HPDE6-E6E7 (cell line): ENCODE measurements around the gene ARHGEF10L.

Source experiments
- DNase-seq: peaks from one replicate; pipeline ENCODE4 v3.0.0; 2011; ENCODE audit warnings: missing footprints; ENCODE audit errors: extremely low spot score

ARHGEF10L gene

DNA sequence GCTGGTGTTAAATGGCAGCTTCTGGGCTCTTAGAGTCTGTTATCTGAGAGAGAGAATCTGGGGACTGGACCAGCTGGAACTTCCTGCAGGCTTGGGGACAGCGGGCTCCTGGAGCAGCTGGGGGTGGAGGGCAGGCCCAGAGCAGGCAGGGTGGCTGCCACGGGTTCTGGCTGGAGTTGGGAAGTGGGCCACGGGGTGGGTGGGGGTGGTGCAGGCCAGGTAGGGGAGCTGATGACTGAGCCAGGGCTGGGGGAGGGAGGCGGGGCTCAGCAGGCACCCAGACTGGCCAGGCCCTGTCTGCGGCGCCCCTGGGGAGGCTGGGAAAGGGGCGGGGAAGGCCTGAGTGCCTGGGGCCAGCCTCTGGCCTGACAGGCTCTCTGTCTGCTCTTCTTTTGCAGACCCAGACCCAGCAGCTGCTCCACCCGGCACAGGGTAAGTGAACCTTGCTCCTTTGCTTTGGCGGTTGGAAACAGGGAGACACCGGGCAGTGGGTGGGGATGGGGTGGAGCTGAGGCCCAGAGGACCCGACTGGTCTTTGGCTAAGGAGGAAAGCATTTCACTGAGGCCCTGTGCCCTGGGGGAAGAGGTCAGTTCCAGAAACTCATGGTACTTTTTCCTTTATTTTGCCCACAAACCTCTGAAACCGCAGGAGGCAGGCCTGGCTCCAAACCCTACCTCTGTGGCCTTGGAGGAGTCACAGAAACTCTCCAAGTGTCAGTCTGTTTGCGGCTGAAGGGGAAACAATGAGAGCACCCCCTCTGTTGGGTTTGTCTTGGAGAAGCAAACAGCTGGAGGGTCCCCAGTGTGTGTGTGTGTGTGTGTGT, 48.8 kb downstream of the ARHGEF10L start:
- DNase-seq, result no peak

DNA sequence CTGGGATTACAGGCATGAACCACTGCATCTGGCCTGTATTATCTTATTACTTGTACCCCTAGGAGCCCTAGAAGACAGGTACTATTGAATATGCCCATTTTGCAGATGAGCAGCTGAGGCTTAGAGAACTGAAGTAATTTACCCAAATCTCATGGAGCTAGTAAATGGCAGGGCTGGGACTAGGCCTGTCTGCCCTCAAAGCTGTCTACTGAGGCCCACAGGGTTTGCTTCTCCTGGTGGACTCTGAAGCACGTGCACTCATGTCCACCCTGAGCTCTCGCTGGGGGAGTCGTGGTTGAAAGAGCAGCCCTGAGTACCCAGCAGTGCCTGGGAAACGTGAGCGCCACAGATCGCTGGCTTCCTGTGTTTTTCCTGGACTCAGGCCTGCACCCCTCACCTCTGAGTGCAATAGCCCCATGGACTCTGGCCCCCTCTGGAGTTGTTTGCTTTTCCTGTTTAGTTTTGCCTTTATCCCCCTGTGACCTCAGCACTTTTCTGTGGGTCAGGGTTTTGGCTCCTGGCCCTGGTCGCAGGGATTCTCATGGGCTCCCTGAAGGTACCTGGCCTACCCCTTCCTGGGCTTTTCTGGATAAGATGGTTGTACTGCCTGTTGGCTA, 52.4 kb downstream of the ARHGEF10L start:
- DNase-seq, result no peak

DNA sequence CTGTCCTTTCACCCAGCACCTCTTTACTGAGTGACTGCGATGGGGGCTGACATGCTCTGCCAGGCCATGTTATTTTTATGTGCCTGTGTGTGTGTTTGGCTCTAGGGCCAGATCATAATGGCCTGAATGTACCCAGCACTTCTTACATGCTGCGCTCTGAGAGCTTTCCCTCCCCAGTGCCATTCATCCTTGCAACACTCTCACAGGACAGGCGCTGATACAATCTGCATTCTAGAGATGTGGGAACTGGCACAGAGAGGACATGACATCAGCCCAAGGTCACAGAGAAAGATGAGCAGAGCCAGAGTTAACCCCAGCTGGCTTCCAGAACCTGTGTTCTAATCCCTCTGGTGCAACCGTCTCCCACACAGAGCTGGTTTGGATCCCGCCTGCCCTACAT, 54.5 kb downstream of the ARHGEF10L start:
- DNase-seq, result no peak

DNA sequence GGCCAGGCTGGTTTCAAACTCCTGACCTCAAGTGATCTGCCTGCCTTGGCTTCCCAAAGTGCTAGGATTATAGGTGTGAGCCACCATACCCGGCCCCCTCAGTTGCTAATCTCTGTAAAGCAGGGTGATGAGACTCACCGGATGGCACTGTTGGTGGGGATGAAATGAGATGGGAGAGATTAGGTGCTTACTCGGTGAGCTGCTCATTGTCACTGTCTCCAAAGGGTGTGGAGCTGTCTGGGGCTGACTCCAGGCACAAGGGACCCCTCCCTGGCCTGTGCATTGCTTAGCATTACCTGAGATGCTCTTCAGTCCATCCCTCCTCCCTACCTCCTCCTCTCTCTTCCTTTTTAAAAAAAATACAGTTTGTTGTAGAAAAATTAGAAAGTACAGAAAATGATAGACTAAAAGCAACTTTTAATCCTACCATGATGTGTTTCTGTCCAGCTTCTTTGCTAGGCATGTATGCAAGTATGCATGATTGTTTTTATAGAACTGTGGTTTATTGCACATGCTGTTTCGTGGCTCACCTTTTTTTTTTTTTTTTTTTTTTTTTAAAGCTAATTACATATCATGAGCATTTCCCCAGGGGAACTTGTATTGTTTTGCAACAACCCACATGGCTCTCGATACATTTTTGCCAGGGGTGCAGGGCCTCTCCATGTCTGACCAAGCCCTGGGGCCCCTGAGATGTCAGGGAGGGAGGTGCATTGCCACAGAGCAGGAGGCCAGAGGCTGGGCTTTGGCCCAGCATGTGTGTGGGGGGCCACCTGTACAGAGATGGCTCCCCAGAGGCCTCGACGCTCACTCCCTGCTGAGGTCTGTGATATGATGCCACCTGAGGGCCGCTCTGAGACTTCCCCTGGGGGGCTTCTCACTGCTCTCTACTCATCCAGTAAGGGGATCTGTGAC, 55.4 kb downstream of the ARHGEF10L start:
- DNase-seq, result no peak

DNA sequence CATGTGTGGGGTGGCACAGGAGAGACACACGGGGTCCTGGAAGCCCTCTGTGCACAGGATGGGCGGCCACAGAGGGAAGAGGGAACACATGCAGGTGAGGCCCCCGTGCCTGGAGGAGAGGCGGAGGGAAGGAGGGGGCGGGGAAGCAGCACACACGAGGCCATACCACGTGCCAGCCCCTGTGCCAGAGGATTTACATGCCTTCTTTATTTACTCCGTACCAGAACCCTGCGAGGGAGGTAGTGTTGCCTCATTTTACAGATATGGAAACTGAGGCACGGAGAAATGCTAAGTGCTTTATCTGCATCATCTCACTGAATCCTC, 56.1 kb downstream of the ARHGEF10L start:
- DNase-seq, result no peak

DNA sequence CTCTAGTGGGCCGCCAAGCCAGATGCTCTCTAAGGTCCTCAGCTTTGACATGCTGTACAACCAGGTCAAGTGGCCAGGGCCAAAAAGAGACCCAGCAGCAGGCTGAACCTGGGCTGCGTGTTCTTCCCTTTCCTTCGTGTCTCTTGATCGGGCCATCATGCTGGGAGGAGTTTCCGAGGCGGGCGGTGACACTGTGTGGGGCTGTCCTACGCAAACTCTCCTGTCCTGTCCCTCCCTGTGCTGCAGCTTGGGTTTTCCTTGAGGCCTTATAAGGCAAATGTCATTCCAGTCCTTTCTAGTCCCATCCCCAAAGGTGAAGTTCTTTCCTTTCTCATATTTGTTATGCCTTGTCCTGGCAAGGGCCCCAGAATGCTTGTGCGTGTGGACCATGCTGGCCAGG, 56.7 kb downstream of the ARHGEF10L start:
- no peak for DNase-seq

DNA sequence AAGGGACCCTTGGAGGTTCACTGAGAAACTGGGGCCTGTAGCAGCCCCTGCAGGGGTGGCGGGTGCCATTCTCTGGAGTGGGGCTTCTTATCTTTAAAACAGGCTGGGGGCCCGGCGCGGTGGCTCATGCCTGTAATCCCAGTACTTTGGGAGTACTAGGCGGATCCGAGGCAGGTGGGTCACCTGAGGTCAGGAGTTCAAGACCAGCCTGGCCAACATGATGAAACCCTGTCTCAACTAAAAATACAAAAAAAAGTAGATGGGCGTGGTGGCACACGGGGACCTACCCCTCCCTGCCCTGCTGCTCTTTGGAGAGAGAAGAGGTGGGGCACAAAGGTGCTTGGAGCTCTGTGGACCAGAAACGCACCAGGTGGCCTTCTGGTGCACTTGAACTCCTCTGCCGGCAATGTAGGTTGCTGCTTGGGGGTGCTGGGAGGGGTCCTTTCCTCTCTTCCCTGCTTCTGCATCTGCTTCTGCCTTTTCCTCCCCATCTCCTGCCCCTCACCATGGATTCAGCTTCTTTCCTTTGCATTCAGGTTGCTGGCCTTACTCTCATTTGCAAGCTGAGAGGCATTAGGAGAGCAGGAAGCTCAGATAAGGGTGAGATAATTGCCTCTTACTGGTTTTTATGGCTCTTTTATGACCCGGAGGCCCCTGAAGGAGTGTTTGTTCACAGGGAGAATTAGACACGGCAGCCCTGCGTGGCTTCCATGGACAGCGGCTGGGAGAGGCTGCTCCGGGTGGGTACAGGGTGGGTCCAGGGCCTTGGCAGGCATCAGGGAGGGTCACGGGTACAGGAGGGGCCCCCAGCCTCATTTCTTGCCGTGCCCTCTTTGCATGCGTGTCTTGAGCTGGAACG, 57.4 kb downstream of the ARHGEF10L start:
- no peak for DNase-seq

DNA sequence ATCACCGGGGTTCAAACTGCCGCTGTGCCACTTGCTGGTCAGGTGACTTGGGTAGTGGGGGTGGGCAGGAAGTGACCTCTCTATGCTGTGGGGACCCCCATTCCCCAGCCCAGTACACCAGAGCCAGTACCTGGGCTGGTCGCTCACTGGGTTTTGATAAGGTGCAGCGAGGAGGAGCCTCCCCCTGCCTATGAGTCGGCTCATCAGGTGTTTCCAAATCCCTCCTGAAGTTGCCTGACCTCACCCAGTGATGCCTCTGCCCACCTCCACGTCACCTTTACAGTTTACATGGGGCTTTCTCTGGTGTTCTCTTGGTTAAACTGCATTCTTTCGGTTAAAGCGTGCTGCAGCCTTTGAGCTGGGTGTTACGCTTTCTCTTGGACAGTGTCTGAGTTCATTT, 58.2 kb downstream of the ARHGEF10L start:
- no peak for DNase-seq

DNA sequence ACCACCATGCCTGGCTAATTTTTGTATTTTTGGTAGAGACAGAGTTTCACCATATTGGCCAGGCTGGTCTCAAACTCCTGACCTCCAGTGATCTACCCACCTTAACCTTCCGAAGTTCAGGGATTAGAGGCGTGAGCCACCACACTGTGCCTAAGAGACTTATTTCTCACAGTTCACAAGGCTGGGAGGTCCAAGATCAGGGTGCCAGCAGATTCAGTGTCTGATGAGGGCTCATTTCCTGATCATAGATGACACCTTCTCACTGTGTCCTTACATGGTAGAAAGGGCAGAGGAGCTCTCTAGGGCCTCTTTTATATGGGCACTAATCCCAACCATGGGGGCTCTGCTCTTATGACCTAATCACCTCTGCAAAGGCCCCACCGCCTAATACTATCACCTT, 58.8 kb downstream of the ARHGEF10L start:
- DNase-seq, result no peak

DNA sequence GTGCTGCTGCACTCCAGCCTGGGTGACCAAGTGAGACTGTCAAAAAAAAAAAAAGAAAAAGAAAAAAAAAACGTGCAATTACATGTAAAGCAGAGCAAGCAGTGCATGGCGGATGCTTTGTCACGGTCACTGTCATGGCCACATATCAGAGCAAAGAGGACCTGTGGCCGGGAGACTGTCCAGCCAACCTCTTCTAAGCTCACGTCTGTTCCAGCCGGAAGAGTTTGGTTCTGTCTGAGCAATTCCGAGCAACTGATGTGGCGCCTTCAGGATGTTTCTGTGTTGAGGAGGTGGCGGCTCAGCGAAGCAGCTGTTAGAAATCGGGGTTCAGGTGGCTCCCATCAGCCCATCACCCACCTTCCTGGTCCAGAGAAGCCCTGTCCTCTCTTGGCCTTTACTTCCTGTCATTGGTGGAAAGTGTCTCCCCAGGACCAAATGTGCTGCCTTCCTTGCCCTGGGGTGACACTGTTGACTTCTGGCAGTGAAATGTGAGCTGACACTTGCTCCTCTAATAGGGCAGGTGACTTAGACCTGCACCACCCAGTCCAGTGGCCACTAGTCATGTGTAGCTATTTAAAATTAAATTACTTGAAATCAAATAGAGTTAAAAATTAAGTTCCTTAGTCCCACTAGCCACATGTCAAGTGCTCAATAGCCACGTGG, 59.9 kb downstream of the ARHGEF10L start:
- DNase-seq, result no peak

DNA sequence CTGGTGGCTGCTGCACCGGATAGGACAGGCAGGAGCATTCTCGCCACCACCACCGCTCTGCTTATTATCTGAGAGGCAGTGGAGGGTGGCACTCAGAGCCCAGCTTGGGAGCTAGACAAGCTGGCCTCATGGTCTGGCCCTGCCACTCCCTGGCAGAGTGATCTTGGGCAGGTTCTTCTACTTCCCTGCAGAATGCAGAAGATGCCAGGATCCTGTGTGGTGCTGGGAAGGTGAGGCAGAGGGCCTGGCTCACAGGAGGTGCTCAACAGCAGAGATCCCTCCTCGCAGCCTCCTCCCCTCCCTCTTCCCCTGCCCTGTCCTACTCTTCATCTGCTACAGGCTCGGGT, 60.4 kb downstream of the ARHGEF10L start:
- no peak for DNase-seq

DNA sequence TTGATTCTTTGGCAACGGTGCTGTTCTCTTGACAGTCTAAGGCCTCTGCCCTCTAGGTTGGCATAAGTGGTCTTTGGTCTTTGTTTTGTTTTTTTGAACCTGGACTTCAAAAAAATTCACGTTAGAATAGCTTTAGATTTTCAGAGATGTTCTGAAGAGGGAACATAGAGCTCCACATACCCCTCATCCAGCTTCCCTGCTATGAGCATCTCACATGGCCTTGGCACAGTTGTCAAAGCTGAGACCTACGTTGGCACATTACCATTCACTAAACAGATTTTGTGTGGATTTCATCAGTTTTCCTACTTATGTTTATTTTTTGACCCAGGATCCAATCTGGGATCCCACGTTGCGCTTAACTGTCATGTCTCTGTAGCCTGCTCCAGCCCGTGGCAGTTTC, 60.8 kb downstream of the ARHGEF10L start:
- no peak for DNase-seq

DNA sequence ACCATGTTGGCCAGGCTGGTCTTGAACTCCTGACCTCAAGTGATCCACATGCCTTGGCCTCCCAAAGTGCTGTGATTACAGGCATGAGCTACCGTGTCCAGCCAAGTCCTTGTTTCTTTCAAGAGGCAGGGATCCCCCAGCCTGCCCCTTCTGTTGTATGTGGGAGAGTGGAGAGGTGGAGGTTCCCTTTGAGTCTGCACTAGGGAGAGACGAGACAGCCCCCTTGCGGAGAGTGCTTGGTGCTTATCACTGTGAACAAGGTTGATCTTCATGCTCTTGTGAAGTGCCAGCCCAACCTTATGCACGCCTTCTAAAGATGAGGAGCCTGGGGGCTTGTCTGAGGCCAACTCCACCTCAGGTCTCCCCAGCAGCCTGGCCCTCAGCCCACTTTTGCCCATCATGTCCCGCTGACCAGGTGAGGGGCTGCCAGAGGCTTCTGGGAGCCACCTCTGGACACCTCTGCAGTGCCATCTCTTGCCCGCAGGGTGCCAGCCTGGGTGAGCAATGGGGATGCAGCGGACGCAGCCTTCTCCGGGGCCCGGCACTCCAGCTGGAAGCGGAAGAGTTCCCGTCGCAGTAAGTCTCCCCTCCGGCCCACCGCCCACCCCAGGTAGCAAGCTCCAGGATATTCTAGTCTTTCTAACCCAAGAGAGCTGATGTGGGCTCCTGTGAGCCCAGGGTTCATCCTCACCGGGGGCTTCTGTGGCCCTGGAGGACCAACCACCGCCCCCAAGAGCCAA, 62.3 kb downstream of the ARHGEF10L start:
- DNase-seq, result no peak

DNA sequence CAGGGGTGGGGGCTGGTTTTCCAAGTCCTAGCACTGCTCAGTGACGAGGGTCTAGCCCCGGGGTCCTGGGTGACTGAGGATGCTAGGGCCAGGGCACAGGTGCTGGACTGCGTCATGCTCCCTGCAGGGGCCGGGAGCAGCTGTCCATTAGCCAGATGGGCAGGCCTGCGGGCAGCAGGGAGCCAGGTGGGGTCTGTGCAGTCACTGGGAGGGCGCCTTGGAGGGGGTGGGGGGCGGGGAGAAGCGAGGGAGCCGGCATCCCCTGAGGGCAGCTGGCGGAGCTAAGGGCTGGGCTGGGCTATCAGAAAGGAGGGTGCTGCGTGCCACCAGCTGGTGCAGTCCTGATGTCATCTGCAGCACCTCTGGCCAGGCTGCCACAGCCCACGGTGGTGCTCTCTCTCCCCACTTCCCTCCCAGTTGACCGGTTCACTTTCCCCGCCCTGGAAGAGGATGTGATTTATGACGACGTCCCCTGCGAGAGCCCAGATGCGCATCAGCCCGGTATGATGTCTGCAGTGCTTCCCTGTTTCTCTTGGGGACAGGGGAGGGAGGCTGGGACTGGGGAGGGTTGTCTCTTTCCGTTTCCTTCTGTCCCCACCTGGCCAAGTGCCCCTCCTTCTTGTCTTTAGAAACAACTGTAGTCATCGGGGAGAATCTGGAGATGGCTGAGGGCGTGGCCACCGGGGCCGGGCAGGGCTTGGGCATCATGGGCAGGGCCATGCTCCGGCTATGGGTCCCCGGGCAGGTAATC, 63.8 kb downstream of the ARHGEF10L start:
- DNase-seq, result no peak

DNA sequence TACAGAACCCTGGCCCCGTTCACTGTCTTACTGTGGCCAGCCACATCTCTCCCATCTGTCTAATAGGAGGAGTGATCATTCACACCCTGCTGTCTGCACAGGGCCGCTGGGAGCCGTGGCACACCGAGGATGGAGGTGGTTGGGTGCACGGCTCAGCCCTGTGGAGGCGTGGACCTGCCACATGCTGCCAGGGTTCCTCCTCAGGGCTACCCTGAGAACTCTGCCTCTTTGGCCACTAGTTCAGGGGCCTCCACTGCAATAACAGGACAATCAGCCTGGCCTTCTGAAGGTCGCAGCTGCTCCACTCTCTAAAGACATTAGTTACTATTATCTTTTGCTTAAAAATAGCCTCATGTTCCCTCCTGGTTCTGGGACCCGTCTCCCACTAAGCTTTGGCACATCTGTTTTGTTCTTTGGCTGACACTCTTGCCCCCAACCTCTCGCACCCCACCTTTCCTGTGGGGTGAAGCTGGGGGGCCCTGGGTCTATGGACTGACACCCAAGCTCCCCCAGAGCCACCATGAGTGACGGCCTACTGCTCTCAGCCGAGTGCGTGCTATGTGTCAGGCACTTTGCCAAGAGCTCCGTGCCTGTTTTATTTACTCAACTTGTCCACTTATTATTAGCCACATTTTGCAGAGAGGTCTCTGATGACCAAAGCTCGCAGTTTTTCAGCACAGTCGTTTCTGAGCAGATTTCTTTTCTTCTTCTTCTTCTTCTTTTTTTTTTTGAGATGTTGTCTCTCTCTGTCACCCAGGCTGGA, 66.3 kb downstream of the ARHGEF10L start:
- no peak for DNase-seq

DNA sequence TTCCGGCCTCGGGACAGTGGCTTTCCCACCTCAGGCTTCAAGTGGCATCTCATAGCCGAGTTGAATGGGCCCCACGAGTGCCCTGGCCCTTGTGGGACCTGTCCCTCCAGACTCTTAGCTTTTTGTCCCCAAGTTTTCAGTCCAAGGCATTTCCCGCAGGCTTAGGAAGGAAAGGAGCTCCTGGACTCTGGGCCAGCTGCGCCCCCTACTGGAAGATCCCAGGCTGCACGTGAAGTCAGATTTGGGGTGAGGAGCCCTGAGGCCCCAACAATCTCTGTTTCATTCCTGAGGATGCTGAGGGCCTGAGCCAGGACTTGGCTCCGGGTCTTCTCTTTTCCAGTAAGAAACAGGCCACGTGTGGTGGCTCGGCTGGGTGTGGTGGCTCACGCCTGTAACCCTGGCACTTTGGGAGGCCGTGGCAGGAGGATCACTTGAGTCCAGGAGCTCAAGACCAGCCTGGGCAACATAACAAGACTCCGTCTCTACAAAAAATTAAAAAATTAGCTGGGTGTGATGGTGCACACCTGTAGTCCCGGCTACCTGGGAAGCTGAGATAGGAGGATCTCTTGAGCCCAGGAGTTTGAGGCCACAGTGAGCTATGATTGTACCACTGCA, 67.4 kb downstream of the ARHGEF10L start:
- DNase-seq, result peak; percentile 58

DNA sequence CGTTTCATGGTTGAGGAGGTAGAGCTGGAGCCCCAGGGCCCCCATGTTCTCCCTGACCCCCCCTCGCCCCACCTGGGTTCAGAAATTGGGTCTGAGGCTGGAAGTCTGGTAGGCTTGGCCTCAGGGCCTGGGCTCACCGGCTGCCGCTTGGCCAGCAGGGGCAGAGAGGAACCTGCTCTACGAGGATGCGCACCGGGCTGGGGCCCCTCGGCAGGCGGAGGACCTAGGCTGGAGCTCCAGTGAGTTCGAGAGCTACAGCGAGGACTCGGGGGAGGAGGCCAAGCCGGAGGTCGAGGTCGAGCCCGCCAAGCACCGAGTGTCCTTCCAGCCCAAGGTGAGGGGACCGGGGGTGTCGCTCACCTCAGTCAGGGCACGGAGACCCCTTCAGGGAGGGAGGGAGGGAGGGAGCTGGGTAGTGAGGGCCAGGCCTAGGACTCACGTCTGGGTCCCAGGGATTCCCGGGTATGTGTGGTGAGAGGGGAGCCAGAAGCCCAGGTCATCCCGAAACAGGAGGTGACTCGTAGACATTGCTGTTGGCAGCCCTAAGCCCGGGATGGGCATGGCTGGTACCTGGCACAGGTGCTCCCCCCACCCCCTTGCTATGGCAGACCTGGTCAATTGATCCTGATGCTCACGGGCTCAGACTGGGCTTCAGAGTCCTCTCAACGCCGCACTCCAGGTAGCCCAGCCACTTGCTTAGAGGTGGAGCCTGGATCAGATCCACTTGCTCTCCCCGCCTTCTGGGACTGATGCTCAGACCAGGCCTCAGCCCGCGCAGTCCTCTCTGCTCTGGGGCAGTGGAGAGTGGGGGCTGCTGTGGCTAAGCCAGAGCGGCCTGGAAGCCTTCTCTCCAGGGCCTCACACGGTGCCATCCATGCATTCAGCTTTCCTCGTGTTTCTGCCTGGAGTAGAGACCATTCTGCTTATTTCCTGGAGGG, 68.4 kb downstream of the ARHGEF10L start:
- no peak for DNase-seq
